ENCODE measurements around the gene FBXL12. TPM values are rescaled to one million over a fixed set of nuclear protein-coding genes. Genes with fewer than 3 reads are reported as not detected.
"Not testable (repeated sequence)": the region's sequence is repeated elsewhere in the genome, so short reads cannot be mapped to it uniquely, and the experiment has no call there.

FBXL12 gene
- polyA plus RNA-seq, 1 donor, result 28.6 TPM

GRCh38 chr19:9842834-9843625 is 24.2 kb upstream of the FBXL12 start:
- DNase-seq, result no peak

GRCh38 chr19:9839415-9839814 is 20.5 kb upstream of the FBXL12 start:
- no peak for DNase-seq

GRCh38 chr19:9838324-9838723 is 19.4 kb upstream of the FBXL12 start:
- no peak for DNase-seq

- no peak for DNase-seq
These were observed 17.1 kb upstream of the FBXL12 start for GRCh38 chr19:9836021-9836420.

GRCh38 chr19:9835507-9835949 is 16.6 kb upstream of the FBXL12 start:
- no peak for DNase-seq

- peak; percentile 98 for DNase-seq
These were observed 16.0 kb upstream of the FBXL12 start, which contains the start of gene PIN1 for GRCh38 chr19:9834726-9835506. Gene PIN1, plus strand, starts transcription at chr19:9835318. Its CDS starts 27 bp downstream, at chr19:9835345.

DNA sequence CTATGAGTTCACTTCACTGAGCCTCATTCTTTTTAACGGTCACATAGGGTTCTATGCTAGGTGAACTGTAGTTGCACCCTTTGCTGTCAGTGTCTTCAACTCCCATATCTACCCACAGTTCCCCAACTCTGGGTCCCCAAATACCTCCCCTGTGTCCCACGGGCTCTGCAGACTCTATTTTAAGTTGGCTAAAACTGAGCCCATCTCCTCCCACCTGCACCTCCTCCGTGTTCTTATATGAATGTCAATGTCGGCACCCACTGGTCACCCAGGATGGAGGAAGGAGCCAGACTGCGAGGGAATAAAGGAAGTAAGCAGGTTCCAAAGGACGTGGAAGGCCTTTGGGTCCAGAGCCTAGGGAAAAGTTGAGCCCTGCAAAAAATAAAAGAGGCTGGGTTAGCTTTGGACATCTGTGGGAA is 15.4 kb upstream of the FBXL12 start:
- no peak for DNase-seq

DNA sequence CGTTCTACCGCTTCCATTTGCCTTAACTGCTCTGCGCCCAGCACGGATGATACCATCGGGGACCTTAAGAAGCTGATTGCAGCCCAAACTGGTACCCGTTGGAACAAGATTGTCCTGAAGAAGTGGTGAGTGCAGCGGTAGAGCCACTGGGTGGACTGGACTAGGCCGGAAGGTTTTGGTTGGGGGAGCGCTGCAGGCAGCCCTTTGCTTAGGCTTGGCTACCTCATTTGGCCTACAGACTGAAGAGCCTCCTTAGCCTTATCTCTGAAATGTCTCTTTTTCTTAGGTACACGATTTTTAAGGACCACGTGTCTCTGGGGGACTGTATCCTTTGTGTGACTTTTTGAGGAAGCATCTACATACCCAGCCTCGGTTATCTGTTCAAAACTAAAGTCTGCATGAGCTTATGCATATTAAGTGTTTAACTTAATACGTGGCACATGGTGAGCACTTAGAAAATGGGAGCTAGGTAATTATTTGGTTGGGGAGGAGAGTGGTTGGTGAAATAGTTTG is 9.7 kb upstream of the FBXL12 start:
- no peak for DNase-seq

GRCh38 chr19:9827289-9828238 is 8.7 kb upstream of the FBXL12 start, which contains the start of gene UBL5:
Gene UBL5, plus strand, starts transcription at chr19:9827918. Its CDS starts 420 bp downstream, at chr19:9828338.
- DNase-seq, result peak; percentile 89

- DNase-seq, result no peak
These were observed 4.9 kb upstream of the FBXL12 start for GRCh38 chr19:9823816-9824215.

DNA sequence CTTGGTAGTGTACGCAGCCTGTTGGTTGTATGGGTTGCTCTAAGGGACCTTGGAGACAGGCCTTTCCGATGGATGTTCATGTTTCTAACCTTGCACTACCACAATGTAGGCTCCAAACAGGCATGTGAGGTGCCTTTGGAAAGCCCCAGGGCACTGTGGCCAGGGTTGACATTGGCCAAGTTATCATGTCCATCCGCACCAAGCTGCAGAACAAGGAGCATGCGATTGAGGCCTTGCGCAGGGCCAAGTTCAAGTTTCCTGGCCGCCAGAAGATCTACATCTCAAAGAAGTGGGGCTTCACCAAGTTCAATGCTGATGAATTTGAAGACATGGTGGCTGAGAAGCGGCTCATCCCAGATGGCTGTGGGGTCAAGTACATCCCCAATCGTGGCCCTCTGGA is 1.2 kb upstream of the FBXL12 start:
- not testable (repeated sequence) for DNase-seq

DNA sequence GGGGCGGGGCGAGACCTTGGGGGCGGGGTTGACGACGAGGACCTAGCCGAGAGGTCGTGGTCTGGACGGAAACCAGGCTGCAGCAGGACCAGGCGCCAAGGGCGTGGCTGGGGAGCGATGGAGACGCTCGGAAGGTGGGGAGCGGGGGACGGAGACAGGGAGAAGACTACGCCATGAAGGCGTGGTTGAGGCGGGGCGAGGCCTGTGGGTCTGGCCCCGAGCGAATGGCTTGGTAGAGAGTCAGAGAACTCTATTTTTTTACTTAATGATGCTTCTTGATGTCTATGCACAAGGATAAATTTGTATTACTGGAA is 674 bp upstream of the FBXL12 start:
- no peak for DNase-seq

- DNase-seq, result no peak
These were observed 625 bp downstream of the FBXL12 start for GRCh38 chr19:9818175-9818733.

GRCh38 chr19:9811139-9811538 is 7.7 kb downstream of the FBXL12 start:
- DNase-seq, result no peak

DNA sequence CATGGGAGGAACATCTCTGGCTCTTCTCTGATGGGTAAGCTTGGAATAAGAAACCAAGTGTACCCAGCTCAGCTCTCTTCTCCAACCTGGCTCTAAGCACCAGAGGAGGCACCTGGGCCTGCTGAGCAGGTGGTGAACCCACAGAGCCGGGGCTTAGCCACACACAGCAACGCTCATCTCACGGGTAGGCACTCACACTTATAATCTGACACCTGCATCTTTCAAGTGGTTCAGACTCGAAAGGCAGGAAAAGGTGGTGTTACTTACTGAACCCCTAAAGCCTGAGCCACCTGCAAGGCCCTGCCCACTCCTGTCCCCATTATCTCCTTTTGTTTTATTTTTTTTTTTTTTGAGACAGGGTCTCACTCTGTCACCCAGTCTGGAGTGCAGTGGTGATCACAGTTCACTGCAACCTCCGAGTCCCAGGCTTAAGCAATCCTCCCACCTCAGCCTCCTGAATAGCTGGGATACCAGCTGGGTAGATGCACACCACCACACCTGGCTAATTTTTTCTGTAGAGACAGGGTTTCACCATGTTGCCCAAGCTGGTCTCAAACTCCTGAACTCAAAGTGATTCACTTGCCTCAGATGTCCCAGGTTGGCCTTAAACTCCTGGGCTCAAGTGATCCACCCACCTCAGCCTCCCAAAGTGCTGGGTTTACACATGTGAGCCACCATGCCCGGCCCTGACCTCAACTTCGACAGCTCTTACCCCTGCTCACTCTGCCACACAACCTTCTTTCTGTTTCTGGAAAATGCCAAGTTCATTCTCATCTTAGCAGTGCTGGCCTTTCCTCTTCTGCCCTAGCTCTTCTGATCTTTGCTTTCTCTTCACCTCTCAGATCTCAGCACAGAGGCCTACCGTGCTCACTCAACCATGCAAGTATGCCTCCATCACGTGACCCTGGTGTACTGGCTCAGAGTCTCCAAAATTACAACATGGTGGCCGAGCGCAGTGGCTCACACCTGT is 9.7 kb downstream of the FBXL12 start:
- DNase-seq, result no peak

DNA sequence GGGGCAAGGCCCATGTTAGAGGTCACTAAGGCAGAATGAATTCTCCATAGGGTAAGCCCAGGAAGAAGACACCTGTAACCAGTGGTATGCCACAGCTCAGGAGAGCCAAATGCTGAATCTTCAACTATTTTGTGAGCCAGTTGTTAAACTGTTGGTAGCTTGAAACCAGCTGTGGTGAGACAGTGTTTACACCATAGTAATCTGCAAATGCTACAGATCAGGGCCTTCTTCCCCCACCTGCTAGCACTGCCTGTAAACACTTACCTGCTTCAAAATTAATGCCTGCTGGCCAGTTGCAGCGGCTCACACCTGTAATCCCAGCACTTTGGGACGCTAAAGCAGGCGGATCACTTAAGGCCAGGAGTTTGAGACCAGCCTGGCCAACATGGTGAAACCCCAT is 12.1 kb downstream of the FBXL12 start:
- no peak for DNase-seq

DNA sequence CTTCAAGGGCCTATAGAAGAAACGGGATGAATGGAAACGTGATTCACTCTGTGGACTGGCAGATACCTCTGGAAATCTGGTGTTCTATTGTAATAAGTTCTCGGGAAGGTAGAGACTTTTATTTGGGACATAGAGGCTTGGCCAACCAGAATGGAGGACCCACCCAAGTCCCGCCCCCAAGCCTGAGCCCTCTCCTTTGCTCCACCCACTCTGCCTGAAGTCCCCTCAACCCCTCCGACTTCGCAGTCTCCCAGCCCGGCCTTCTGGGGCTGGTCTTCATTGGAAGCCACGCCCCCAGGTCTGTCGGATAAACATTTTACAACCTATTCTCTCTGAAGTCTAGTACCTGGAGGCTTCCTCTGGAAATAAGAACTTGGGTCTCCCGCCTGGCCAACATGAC is 16.9 kb downstream of the FBXL12 start:
- no peak for DNase-seq

DNA sequence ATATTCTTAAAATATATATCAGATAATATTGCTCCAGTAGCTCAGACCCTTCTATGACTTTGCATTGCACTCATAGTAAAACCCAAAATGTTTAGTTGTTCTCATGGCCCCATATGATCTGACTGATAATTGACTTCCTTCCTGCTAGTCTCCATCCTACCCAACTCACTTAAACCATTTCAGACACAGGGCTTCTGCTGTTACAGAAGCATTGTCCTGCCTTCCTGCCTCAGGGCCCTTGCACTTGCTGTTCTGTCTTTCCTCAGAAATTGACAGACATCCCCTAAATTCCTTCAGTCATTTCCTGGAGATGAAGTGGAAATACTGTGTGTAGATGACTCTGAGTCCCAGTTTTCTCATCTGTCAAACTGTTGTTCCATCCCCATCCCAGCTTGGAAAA is 19.7 kb downstream of the FBXL12 start:
- DNase-seq, result no peak

GRCh38 chr19:9797871-9798270 is 21.0 kb downstream of the FBXL12 start:
- DNase-seq, result no peak

DNA sequence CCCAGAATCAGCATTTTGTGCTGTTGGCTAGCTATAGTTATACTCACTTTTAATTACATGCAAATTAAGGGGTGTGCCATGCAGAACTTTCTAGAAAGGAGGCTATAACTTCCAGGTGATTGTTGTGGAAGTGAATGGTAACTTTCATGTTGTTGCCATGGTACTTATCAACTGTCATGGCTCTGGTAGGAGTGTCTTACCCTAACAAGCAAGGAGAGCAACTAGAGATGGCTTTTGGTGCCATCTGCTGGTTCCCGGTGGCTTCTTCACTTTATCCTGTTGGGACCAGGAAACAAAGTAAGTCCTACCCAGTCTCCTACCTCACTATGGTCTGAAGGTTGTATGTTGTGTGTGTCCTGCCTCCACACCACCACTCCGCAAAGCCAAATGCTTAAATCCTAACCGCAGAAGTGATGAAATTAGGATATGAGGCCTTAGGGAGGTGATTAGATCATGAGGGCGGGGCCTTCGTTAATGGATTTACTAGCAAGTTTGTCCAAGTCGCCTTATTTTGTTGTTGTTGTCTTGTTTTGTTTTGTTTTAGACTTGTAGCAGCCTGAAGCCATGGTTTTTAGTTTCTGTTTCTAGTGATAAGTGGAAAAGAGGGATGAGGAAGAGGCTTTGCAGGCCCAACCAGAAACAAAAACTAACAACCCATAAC is 22.6 kb downstream of the FBXL12 start:
- DNase-seq, result peak; percentile 87
